T follicular helper cell (primary cell): Measurements from ENCODE around the gene LYST.
"Not testable (repeated sequence)": the region's sequence is repeated elsewhere in the genome, so short reads cannot be mapped to it uniquely, and the experiment has no call there.

ENCODE experiments used
- DNase-seq: peaks from one replicate; pipeline ENCODE4 v3.0.0-alpha.2; 2020; ENCODE audit warnings: low read depth

LYST gene

DNA sequence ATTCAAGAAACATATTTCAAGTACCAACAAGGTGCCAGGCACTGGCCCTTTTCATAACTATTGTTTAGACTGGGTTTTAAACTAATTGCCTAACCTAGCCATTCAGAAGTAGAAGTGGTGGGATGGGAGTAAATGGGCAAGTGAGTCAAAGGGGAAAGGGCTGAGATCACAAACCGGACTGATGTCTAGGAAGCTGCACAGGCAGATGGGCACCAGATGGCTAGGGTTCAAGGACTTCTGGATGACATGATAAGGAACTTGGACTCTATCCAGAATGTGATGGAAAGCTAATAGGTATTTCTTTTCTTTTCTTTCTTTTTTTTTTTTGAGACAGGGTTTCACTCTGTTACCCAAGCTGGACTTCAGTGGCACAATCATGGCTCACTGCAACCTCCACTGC lies 46.6 kb downstream of the LYST start:
- DNase-seq: no peak

GRCh38 chr1:235818632-235819136 lies 48.0 kb downstream of the LYST start:
- no peak for DNase-seq

DNA sequence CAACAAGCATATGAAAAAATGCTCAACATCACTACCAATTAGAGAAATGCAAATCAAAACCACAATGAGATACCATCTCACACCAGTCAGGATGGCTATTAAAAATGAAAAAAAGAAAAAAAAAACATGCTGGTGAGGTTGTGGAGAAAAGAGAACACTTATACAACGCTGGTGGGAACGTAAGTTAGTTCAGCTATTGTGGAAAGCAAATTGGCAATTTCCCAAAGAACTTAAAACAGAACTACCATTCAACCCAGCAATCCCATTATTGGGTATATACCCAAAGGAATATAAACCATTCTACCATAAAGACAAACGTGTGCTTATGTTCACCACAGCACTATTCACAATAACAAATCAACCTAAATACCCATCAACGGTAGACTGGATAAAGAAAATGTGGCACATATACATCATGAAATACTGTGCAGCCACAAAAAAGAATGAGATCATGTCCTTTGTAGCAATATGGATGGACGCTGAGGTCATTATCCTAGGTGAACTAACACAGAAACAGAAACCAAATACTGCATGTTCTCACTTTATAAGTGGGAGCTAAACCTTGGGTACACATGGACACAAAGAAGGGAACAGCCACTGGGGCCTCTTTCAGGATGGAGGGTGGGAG lies 49.5 kb downstream of the LYST start:
- DNase-seq: no peak

- DNase-seq: no peak
These were observed 56.9 kb downstream of the LYST start for GRCh38 chr1:235809688-235810397.

GRCh38 chr1:235808223-235808622 lies 58.5 kb downstream of the LYST start:
- DNase-seq: no peak

DNA sequence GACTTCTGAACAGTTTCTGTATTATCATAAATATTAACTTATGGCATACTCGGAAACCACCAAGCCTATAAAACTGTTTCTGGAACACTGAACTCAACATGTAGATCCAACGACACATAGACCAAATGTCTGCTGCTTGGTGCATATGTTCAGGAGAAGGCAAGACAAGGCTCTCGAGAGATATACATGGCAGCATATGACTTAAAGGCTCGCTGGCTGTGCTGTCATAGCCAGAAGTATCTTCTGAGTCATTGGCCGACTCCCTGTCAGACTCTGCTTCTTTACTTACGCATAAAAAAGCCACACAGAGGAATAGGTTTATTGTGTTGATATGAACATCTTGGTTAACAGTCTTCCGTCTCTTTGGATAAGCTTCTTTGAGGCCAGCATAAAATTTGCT lies 60.6 kb downstream of the LYST start:
- DNase-seq: no peak

DNA sequence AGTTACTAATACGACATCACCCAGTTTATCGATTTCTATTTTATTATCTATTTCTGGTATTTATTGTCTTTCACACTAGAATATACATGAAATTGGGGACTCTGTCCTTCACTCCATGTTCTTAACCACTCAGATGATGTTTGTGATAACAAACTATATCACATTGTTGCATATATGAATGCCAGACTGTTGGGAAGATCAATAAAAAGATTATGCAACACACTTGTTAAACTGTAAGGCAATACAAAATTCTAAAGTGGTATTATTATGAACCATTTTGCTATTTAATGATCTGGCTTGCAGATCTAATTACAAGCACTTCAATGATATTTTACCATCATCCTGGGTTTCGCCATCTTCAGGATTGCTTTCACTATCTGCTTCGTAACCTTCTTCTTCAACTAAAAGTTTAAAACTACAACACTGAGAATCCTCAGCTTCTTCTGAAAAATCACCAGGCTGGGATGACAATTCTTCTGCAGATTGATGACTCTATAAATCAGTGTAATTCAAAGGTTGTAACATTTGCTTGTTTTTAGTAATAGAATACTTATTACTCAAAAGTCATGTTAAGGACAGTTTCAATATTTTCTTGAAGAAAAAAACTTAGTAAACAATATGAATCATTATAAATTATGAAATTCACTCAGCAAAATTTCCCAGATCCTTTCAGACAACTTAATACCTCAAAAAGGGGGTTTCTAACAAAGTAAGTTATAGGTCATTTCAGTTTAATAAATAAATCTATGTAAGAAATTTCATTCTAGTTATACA lies 63.9 kb downstream of the LYST start:
- DNase-seq: no peak

GRCh38 chr1:235799264-235799663 lies 67.4 kb downstream of the LYST start:
- DNase-seq: no peak

GRCh38 chr1:235791532-235792060 lies 75.1 kb downstream of the LYST start:
- DNase-seq: no peak

DNA sequence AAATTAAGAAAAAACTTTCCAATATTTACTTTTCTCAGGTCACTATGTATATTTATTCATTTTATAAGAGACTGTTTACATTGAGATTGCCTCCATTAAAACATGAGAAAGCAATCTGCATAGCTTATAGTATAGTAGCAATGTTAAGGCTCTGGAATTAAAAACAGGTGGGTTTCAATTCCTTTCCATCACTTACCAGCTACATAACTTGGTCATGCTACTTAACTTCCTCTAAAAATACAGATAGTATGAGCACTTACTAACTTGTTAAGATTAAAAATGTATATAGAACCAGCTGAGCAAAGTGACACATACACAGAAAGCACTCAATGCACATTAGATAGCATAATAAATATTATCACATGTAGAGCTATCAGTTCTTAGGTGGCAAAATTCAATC lies 76.6 kb downstream of the LYST start:
- DNase-seq: no peak

DNA sequence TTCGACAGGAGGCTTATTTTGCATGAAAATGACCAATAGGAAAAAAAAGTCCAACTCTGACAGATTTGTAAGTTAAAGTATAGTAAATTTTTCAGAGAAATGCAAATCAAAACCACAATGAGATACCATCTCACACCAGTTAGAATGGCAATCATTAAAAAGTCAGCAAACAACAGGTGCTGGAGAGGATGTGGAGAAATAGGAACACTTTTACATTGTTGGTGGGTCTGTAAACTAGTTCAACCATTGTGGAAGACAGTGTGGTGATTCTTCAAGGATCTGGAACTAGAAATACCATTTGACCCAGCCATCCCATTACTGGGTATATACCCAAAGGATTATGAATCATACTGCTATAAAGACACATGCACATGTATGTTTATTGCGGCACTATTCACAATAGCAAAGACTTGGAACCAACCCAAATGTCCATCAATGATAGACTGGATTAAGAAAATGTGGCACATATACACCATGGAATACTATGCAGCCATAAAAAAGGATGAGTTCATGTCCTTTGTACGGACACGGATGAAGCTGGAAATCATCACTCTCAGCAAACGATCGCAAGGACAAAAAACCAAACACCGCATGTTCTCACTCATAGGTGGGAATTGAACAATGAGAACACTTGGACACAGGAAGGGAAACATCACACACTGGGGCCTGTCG lies 80.3 kb downstream of the LYST start:
- not testable (repeated sequence) for DNase-seq

DNA sequence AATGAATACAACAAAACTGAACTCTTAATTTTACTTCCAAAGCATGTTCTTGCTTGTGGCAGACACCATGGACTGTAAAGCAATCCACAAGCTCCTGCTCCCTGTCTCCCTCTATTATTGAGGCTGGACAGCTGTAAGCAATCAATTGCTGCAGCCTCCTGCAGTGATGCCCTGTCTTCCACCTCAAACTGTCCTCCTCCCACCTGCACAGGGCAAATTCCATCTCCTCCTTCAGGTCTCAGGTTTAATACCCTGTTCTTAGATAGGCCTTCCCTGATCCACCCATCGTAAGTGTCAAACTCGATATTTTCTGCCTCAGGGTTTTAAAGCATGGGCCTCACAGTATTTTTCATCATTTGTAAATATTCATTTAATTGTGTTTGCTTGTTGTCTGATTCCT lies 81.8 kb downstream of the LYST start:
- DNase-seq: no peak

DNA sequence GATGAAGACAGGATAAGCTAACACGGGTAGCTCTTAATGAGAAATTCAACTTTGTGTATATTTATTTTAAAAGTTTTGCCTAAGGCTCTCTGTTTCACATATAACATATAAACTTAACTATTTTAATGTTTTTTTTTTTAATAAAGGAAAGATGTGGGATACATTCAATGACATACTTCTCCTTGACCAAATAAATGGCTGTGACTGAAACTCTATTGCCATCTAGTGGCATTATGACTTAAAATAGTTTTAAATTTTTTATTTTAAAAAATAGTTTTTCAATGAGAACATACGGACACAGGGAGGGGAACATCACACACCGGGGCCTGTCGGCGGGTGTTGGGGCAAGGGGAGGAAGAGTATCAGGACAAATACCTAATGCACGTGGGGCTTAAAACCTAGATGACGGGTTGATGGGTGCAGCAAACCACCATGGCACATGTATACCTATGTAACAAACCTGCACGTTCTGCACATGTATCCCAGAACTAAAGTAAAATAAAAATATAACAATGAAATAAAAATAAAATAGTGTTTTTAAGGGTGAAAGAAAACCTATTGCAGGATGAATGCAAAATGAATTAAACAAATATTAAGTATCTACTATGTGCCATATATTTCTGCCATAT lies 83.4 kb downstream of the LYST start:
- DNase-seq: no peak

DNA sequence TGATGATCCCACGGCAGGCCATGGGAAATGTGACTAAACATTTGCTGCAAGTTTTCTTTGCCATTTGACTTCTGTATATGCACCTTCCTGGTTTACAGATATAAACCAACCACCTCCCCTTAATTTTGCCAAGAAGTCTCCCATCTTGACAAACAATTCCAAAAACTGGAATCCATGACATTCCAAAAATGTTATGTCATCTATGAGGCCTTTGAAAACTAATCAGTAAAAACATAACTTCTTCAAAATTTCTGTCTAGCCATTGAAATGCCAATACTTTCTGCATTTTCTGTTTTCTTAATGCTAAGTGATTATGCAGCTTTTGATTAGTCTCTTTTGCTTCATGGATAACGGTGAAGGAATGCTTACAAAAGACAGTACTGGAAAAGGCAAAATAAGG lies 84.1 kb downstream of the LYST start:
- no peak for DNase-seq

DNA sequence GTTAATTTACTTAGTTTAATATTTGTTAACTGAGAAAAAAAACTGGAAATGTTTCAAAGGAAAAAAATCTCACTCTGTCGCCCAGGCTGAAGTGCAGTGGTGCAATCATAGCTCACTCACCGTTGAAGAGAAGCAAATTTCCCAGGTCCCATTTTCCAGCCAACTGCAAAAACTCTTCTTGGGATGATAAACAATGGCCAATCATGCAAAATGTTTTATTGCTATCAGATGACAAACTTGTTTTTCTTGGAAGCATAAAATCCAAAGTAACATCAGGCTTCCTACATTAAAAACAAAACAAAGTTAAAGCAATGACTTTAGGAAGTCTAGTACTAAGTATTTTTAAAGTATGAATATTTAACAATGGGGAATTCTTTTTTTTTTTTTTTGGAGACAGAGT lies 84.9 kb downstream of the LYST start:
- no peak for DNase-seq

GRCh38 chr1:235779770-235780169 lies 86.9 kb downstream of the LYST start:
- DNase-seq: no peak

DNA sequence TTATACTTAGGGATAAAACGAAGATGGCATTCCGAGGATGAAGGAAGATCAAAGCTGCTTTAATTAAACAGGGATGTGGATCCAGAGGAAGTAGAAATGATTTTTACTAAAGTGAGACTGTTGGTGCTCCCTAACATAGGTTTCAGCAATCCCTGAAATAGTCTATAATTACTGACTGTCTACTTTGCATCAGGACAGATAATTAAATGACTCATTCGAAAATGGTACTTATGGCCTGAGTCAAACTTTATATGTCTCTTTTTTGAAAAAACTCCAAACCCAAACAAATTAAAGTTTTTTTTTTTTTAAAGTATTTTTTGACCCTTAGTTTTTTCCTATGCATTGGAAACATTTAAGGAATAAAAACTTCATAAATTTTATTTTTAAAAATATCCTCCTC lies 90.3 kb downstream of the LYST start:
- no peak for DNase-seq

- no peak for DNase-seq
These were observed 91.4 kb downstream of the LYST start for GRCh38 chr1:235775246-235775860.

GRCh38 chr1:235767795-235768194 lies 98.9 kb downstream of the LYST start:
- DNase-seq: no peak

GRCh38 chr1:235766794-235767285 lies 99.9 kb downstream of the LYST start:
- no peak for DNase-seq

- DNase-seq: no peak
These were observed 102.7 kb downstream of the LYST start for GRCh38 chr1:235763962-235764361.
